ENCODE data around the gene NCOA4.

DNA sequence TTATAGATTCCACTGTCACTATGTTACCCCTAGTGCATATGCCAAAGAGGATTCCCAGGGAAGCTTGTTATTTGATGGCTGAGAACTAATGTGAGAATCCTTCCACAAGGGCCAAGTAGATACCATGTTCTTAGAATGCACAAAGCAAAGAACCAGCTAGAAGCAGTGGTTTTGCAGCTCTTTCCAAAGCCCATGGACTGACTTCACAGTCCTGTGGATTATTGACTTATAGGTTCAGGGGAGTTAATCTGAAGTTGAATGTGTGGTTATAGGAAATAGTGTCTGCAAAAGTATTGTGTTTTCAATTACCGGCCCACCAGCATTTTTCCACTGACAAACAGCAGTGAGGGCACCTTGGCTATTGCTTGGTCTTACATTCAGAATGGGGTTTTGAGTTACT, 29.9 kb downstream of the NCOA4 start:
- TF ChIP-seq, protein P1, sequence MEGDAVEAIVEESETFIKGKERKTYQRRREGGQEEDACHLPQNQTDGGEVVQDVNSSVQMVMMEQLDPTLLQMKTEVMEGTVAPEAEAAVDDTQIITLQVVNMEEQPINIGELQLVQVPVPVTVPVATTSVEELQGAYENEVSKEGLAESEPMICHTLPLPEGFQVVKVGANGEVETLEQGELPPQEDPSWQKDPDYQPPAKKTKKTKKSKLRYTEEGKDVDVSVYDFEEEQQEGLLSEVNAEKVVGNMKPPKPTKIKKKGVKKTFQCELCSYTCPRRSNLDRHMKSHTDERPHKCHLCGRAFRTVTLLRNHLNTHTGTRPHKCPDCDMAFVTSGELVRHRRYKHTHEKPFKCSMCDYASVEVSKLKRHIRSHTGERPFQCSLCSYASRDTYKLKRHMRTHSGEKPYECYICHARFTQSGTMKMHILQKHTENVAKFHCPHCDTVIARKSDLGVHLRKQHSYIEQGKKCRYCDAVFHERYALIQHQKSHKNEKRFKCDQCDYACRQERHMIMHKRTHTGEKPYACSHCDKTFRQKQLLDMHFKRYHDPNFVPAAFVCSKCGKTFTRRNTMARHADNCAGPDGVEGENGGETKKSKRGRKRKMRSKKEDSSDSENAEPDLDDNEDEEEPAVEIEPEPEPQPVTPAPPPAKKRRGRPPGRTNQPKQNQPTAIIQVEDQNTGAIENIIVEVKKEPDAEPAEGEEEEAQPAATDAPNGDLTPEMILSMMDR (conservative IDR thresholded peaks at IDR 0.05; ENCODE audit: low read length): no peak
- TF ChIP-seq EZH2phosphoT487 (IDR thresholded peaks at IDR 0.05; ENCODE audit: borderline replicate concordance, low read depth, low read length): no peak
